Measurements from ENCODE around the gene FAM163B.

The FAM163B gene

DNA sequence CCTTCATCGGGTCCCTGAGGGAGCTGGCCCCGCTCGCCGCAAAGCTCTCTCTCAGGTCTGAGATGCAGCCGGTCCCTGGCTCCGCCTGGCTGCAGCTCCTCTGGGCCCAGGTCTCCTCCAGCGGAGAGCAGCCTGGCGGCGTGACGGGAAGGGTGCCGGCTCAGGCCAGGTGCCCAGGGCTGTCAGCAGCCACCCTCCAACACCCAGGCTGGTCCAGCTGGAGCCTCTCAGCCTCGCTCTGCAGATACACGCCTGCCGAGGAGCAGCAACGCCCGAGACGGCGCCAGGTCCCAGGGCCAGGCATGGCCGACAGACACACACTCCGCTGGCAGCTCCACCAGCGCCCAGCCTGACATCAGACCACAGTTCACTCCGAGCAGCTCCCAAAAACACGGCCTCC is 25.6 kb downstream of the FAM163B start:
- no peak overlapping the region for H3K4me3 ChIP-seq (ENCODE audit: low read depth, low read length)
- ChIA-PET CTCF (no interaction called here), POLR2A (no interaction called here)
- no peak for DNase-seq (ENCODE audit: low read depth, low spot score)
- TF ChIP-seq, protein P1, sequence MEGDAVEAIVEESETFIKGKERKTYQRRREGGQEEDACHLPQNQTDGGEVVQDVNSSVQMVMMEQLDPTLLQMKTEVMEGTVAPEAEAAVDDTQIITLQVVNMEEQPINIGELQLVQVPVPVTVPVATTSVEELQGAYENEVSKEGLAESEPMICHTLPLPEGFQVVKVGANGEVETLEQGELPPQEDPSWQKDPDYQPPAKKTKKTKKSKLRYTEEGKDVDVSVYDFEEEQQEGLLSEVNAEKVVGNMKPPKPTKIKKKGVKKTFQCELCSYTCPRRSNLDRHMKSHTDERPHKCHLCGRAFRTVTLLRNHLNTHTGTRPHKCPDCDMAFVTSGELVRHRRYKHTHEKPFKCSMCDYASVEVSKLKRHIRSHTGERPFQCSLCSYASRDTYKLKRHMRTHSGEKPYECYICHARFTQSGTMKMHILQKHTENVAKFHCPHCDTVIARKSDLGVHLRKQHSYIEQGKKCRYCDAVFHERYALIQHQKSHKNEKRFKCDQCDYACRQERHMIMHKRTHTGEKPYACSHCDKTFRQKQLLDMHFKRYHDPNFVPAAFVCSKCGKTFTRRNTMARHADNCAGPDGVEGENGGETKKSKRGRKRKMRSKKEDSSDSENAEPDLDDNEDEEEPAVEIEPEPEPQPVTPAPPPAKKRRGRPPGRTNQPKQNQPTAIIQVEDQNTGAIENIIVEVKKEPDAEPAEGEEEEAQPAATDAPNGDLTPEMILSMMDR (IDR thresholded peaks at IDR 0.05; ENCODE audit: insufficient read depth, low read length, missing control alignments) = no peak

DNA sequence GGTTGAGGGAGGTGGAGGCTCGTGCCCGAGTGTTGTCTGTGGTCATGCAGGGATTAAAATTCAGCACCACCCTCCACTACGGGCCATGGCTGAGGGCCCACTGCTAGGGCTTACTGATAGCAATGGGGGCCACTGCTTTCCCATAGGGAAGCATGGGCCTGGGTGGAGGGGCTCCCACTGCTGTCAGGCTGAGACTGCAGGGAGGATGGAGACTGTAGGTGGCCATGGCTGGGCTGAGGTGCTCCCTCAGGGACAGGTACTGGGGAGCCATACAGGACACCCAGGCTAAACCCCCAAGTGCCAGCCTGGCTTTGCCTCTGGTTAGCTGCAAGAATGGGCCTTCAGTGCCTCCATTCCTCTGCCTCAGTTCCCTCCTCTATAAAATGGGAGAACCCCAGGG is 26.1 kb downstream of the FAM163B start:
- CTCF ChIA-PET = no interaction called here
- TF ChIP-seq, protein P1 (IDR thresholded peaks at IDR 0.05; ENCODE audit: insufficient read depth, low read length, missing control alignments) = no peak
- POLR2A ChIA-PET = no interaction called here
- DNase-seq (ENCODE audit: low read depth, low spot score) = no peak
- no peak overlapping the region for H3K4me3 ChIP-seq (ENCODE audit: low read depth, low read length)

DNA sequence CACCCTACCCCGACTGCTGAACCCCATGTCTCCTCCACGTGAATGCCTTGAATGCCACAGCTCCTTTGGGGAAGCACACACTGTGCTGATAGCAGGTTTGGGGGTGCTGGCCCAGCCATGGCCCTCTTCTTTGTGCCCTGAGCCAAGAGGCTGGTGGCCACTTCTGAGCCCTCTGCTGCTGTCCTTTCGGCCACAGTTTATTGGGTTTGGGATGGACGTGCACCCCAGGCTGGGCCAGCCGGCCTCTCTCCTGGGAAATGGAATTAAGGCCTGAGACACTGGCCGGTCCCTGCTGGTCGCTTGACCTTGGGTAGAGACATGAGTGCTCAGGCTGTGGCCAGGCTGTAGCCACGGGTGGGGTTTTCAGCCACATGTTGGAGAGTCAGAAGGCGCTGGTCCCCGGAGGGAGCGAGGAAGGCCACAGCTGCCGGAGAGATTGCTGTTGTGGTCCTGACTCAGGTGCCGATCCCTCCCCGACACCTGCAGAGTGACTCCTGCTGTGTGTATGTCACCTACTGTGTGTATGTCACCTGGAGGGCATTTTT is 26.6 kb downstream of the FAM163B start:
- TF ChIP-seq, protein P1 (IDR thresholded peaks at IDR 0.05; ENCODE audit: insufficient read depth, low read length, missing control alignments) = no peak
- ChIA-PET POLR2A (no interaction called here), CTCF (no interaction called here)
- no peak overlapping the region for H3K4me3 ChIP-seq (ENCODE audit: low read depth, low read length)
- DNase-seq (ENCODE audit: low read depth, low spot score) = no peak

DNA sequence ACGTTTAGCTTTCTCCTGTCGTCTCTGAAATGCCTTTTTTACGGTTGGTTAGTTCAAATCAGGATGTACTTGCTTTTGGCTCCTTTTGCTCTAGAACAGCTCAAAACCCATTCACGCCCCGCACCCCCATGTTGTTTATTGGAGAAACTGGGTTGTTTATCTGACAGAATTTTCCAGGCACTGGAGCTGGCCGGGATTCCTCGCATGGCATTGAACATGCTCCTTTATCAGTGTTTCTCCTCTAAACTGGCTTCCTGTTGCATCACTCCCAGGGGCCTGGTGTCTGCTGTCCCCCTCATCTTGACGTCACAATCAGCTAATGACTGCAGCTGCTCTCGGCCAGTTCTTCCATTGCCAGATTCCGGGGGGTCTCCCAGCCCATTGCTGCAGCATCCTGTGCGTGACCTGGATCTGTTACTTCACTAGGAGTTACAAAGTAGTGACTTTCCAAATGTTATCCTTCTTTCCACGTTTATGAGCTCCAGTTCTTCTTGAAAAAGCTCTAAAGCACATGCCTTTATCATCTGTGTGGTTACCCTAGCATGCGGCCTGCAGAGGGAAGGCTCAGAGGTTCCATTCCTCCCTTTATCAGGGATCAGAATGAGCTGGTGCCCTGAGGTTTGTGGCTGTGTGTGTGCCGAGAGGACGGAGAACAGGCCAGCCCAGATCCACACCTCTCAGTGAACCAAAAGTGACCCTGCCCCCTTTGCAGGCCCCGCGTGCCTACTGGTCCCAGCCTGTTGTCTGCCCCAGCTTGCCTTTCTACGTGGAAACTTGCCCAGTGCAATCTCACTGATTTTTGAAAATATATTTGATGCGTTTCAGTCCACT is 27.5 kb downstream of the FAM163B start:
- CTCF ChIA-PET = no interaction called here
- H3K4me3 ChIP-seq (ENCODE audit: low read depth, low read length) = no peak overlapping the region
- DNase-seq (ENCODE audit: low read depth, low spot score) = no peak
- TF ChIP-seq, protein P1 (IDR thresholded peaks at IDR 0.05; ENCODE audit: insufficient read depth, low read length, missing control alignments) = no peak
- POLR2A ChIA-PET = no interaction called here

DNA sequence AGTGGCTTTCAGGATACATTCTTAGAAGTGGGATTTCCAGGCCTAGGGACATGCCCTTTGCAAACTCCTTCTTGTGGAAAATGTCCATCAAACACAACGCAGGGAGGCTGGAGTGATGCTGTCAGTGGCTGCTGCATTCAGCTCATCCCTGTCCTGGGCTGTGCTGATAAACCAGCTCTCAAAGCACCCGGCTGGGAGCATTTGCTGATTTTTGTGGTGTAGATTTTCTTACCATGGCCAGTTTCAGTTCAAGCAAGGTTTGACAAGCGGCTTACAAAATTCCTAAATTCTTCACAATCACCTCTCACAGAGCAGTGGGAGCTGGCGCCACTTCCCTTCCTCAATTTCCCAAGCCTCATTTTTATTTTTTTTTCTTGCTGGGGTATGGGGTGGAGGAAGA is 28.2 kb downstream of the FAM163B start:
- ChIA-PET POLR2A (no interaction called here), CTCF (no interaction called here)

DNA sequence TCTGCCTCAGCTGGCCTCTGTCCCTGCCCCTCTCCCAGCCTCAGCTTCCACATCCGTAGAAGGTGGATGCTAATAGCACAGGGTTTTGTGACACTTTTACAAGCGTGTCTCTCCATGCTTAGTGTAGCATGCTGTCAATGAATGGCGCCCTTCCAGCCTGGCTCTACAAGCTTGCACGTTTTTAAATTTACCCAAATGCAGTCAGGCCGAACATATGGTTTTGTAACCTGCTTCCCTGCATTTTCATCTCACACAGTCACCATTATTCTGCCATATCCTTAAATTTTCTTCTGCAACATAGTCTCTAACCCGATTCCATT is 28.8 kb downstream of the FAM163B start:
- CTCF ChIA-PET = no interaction called here
- POLR2A ChIA-PET = no interaction called here
- no peak for DNase-seq (ENCODE audit: low read depth, low spot score)
- TF ChIP-seq, protein P1 (IDR thresholded peaks at IDR 0.05; ENCODE audit: insufficient read depth, low read length, missing control alignments) = no peak
- H3K4me3 ChIP-seq (ENCODE audit: low read depth, low read length) = no peak overlapping the region

More for the DNA sequence above, 28.2 kb downstream of the FAM163B start:
- DNase-seq (ENCODE audit: low read depth, low spot score) = no peak
- TF ChIP-seq, protein P1 (IDR thresholded peaks at IDR 0.05; ENCODE audit: insufficient read depth, low read length, missing control alignments) = no peak
- no peak overlapping the region for H3K4me3 ChIP-seq (ENCODE audit: low read depth, low read length)

Data from AG04449 (cell line).